Small intestine (tissue), 7 donors: ENCODE results near the gene NDUFA1. TPM values are rescaled to one million over a fixed set of nuclear protein-coding genes. Genes with fewer than 3 reads are reported as not detected.
"Not testable (repeated sequence)": the region's sequence is repeated elsewhere in the genome, so short reads cannot be mapped to it uniquely, and the experiment has no call there.

Experiments used
- DNase-seq, 2 donors: peaks; one replicate each; pipeline versions ENCODE4 v3.0.0 to v3.0.0-alpha.2; 2013
- FAIRE-seq: peaks from 2 replicates; lab custom pipeline; 2012; peaks lifted over from hg19 to GRCh38; lab: Jason Lieb, UNC
- H3K27ac ChIP-seq, 3 donors: one replicate each; pipeline ENCODE4 v1.5.1; 2013; ENCODE audit warnings: low read length in 2 of 3, mild to moderate bottlenecking in 2 of 3, control low read depth in 1 of 3, inconsistent platforms in 1 of 3, low read depth in 1 of 3, moderate library complexity in 1 of 3
- H3K27me3 ChIP-seq, 3 donors: one replicate each; pipeline ENCODE4 v1.6.1; 2013; ENCODE audit warnings: low read length in 3 of 3, inconsistent platforms in 1 of 3; ENCODE audit not compliant: control insufficient read depth in 3 of 3, insufficient read depth in 3 of 3
- H3K36me3 ChIP-seq, 3 donors: one replicate each; pipeline ENCODE4 v1.6.1; 2013; ENCODE audit warnings: low read length in 3 of 3, inconsistent platforms in 1 of 3, low read depth in 1 of 3, mild to moderate bottlenecking in 1 of 3, moderate library complexity in 1 of 3; ENCODE audit not compliant: control insufficient read depth in 3 of 3, insufficient read depth in 2 of 3
- H3K4me1 ChIP-seq, 3 donors: one replicate each; pipeline ENCODE4 v1.6.1; 2013; ENCODE audit warnings: low read length in 2 of 3, inconsistent platforms in 1 of 3, low read depth in 1 of 3, mild to moderate bottlenecking in 1 of 3, moderate library complexity in 1 of 3; ENCODE audit not compliant: control insufficient read depth in 3 of 3, insufficient read depth in 2 of 3
- H3K4me3 ChIP-seq, 3 donors: one replicate each; pipeline ENCODE4 v1.5.1; 2013; ENCODE audit warnings: low read length in 3 of 3, control low read depth in 1 of 3, inconsistent platforms in 1 of 3, low read depth in 1 of 3, mild to moderate bottlenecking in 1 of 3, moderate library complexity in 1 of 3
- H3K9me3 ChIP-seq, 2 donors: one replicate each; pipeline ENCODE4 v1.6.1; 2013; ENCODE audit warnings: low read depth in 1 of 2, low read length in 1 of 2; ENCODE audit not compliant: control insufficient read depth in 2 of 2, insufficient read depth in 1 of 2
- WGBS, 3 donors: extraction: QIAGEN DNeasy Blood & Tissue Kit; methylation state at CpG; one replicate each; pipeline ENCODE4 v1.1.7; 2013; 5-methylcytosine and 5-hydroxymethylcytosine counted together
- polyA plus RNA-seq, 4 donors: library from polyadenylated mRNA; stranded (reverse) in 3 of 4; unstranded in 1 of 4; fragments of 200-250 nt in 3 of 4; fragments of 120-200 nt in 1 of 4; gene quantifications; one replicate each; pipeline versions ENCODE4 v1.2.1 to v1.2.3, GENCODE V29; 2013
- donor health status: healthy with polysubstance abuse.
- donor health status: control.
- donor health status: control.
- donor health status: Bipolar disorder and iron deficiency.
- donor health status: healthy.

The NDUFA1 gene
- polyA plus RNA-seq, 4 donors = 87.9 to 420 (median 233) TPM

DNA sequence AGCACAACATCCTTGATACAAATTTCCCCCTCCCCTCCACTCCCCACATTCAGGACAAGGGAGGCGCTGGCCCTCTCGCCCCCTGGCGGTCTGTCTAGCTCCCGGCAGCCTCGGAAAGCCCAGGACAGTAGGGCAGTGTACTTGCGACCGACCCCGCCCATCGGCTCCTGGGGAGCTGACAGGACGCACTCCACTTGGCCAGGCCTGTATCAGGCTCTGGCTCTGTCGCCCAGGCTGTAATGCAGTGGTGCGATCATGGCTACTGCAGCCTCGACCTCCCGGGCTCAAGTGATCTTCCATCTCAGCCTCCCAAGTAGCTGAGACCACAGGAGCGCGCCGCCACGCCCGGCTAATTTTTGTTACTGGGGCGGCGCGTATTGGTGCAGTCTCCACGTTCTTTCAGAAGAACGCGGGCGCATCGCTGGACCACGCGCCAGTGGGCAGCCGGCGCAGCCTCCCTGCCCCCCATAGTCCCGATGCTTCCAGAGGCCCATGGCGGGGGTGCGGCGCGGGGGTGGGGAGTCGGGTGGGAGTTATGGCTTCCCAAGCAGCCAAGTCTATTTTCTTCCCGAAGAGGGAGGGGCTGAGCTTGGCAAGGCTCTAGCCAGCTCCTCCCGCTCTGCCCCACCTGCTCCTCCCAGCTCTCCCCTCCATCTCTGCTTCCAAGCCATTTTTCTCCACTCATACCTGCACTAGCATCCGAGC, 16.2 kb downstream of the NDUFA1 start:
- DNase-seq = peak; percentile 71 to 77
- Histone ChIP-seq H3K27me3 (no peaks in the 10 kb centered on the region), H3K9me3 (no peaks in the 10 kb centered on the region), H3K4me1 (no peaks in the 10 kb centered on the region), H3K36me3 (no peaks in the 10 kb centered on the region), H3K27ac (no peak overlapping the region), H3K4me3 (peak overlapping the region in 2 of 3 donors; percentile 43)
- 8 to 42% (median 19%) methylated on average over 14 to 40 of the region's 40 CpGs for WGBS, 3 donors
- no peak for FAIRE-seq

GRCh38 chrX:119890626-119891025, 19.0 kb downstream of the NDUFA1 start:
- H3K36me3 ChIP-seq, DNase-seq, H3K27me3 ChIP-seq, H3K4me3 ChIP-seq, H3K4me1 ChIP-seq, FAIRE-seq, H3K9me3 ChIP-seq, H3K27ac ChIP-seq: not testable (repeated sequence)
- 91 to 95% (median 93%) methylated on average over 13 to 35 of the region's 36 CpGs for WGBS, 3 donors

GRCh38 chrX:119891961-119892692, 20.5 kb downstream of the NDUFA1 start:
- H3K4me3 ChIP-seq, DNase-seq, H3K9me3 ChIP-seq, H3K4me1 ChIP-seq, H3K27me3 ChIP-seq, H3K27ac ChIP-seq, FAIRE-seq, H3K36me3 ChIP-seq: not testable (repeated sequence)
- WGBS, 3 donors = 70 to 88% (median 84%) methylated on average over 15 to 16 of the region's 16 CpGs

DNA sequence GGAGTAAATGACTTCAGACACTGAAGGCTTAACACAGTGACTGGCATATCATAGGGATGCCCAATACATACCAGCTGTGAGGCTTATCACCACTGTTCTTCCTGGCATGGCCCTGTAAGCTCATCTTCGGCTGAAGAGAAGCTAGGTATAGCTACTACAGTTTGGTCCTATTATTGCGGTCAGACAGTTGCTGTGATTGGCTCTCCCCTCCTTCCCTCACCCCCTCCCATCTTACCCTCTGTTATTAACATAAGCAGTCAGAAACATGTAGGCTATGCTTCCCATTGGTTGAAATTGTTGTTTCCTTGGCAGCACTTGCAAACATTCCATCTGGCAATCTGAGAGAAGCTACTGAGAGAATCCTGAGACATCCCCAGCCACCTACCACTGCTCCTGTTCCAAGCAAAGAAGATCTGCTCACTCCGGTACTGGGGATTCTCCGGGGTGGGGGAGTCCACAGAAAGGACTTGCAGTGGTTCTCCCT, 24.3 kb downstream of the NDUFA1 start, which contains the start of gene AKAP14:
TSS of gene AKAP14 (plus strand) at position 51 of the 484 bp plus-strand sequence. CDS start 7,331 bp downstream, outside the sequence.
- H3K36me3 ChIP-seq = no peaks in the 10 kb centered on the region
- H3K9me3 ChIP-seq = no peaks in the 10 kb centered on the region
- FAIRE-seq = no peak
- WGBS, 3 donors = 68 to 88% (median 72%) methylated on average over 4 of the region's 4 CpGs
- no peak for DNase-seq
- H3K4me3 ChIP-seq = no peak within 1 kb of the TSS
- H3K4me1 ChIP-seq = no peaks in the 10 kb centered on the region
- H3K27me3 ChIP-seq = no peaks in the 10 kb centered on the region
- H3K27ac ChIP-seq = no peak within 1 kb of the TSS

DNA sequence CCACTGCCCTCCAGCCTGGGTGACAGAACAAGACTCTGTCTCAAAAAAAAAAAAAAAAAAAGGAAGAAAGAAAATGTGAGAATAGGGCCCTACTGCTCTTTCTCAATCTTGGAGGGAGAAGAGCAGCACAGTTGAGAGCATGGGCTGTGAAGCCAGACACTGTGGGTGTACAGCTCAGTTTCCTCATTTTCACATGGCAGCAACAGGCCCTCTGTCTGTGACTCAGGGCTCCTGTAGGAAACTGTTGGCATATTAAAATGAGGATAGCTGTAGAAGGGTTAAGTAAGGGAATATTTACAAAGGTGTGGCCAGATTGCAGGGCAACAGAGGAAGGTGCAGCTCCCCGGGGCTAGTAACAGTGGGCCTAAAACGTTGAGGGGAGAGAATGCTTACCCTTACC, 27.5 kb downstream of the NDUFA1 start:
- no peaks in the 10 kb centered on the region for H3K4me1 ChIP-seq
- H3K9me3 ChIP-seq = no peaks in the 10 kb centered on the region
- DNase-seq (peak; percentile 9 to 20), FAIRE-seq (no peak)
- WGBS, 3 donors = 9 to 21% (median 15%) methylated on average over 2 of the region's 2 CpGs
- H3K27me3 ChIP-seq = no peaks in the 10 kb centered on the region
- peak overlapping the region in 1 of 3 donors; percentile 21 for H3K27ac ChIP-seq
- H3K4me3 ChIP-seq = no peak overlapping the region
- H3K36me3 ChIP-seq = no peaks in the 10 kb centered on the region

- Histone ChIP-seq H3K36me3 (no peaks in the 10 kb centered on the region), H3K4me3 (no peak overlapping the region), H3K27ac (no peak overlapping the region), H3K27me3 (no peaks in the 10 kb centered on the region), H3K9me3 (no peaks in the 10 kb centered on the region), H3K4me1 (no peaks in the 10 kb centered on the region)
- 54 to 86% (median 65%) methylated on average over 1 of the region's 1 CpG for WGBS, 3 donors
- FAIRE-seq (no peak), DNase-seq (no peak)
Measured at GRCh38 chrX:119900976-119901375, 29.3 kb downstream of the NDUFA1 start.

- H3K4me3 ChIP-seq = no peak overlapping the region
- no peak for FAIRE-seq
- no peak overlapping the region for H3K27ac ChIP-seq
- no peaks in the 10 kb centered on the region for H3K36me3 ChIP-seq
- H3K4me1 ChIP-seq = no peaks in the 10 kb centered on the region
- H3K27me3 ChIP-seq = no peaks in the 10 kb centered on the region
- H3K9me3 ChIP-seq = no peaks in the 10 kb centered on the region
- WGBS, 3 donors = 59 to 85% (median 60%) methylated on average over 4 to 5 of the region's 5 CpGs
- no peak for DNase-seq
Measured at GRCh38 chrX:119916310-119916709, 44.7 kb downstream of the NDUFA1 start.

- FAIRE-seq = no peak
Measured at GRCh38 chrX:119917877-119918276, 46.2 kb downstream of the NDUFA1 start.

More at GRCh38 chrX:119917877-119918276, 46.2 kb downstream of the NDUFA1 start:
- H3K4me3 ChIP-seq = no peak overlapping the region
- DNase-seq = no peak
- no peaks in the 10 kb centered on the region for H3K9me3 ChIP-seq
- H3K4me1 ChIP-seq = no peaks in the 10 kb centered on the region
- H3K36me3 ChIP-seq = no peaks in the 10 kb centered on the region
- 81 to 94% (median 91%) methylated on average over 2 of the region's 2 CpGs for WGBS, 3 donors
- no peak overlapping the region for H3K27ac ChIP-seq
- no peaks in the 10 kb centered on the region for H3K27me3 ChIP-seq
